HEK293 (cell line): Measurements from ENCODE around the gene CDC42BPA.

Experiments
- AEBP2 ChIP-seq: fragments of 450-650 bp; formaldehyde crosslinking; IDR thresholded peaks from 2 replicates; pipeline ENCODE4 v1.5.1; 2016; ENCODE audit warnings: missing biosample characterization, missing genetic modification characterization, borderline replicate concordance
- ZNF394 ChIP-seq: fragments of 450-650 bp; formaldehyde crosslinking; IDR thresholded peaks from 2 replicates; pipeline ENCODE4 v1.5.1; 2016; ENCODE audit warnings: missing biosample characterization, missing genetic modification characterization, mild to moderate bottlenecking, moderate library complexity, borderline replicate concordance

- TF ChIP-seq AEBP2 (no peak), ZNF394 (tag by site-specific recombination) (no peak)
Observed at GRCh38 chr1:226962421-226963391, 355.6 kb downstream of the CDC42BPA start.
